ENCODE measurements around the gene WDR37.
"Not testable (repeated sequence)": the region's sequence is repeated elsewhere in the genome, so short reads cannot be mapped to it uniquely, and the experiment has no call there.

The WDR37 gene

GRCh38 chr10:1057106-1057657 lies 997 bp downstream of the WDR37 start:
- no peak for TF ChIP-seq CTCF (IDR thresholded peaks at IDR 0.05; ENCODE audit: insufficient read depth, low read depth, low read length, missing control alignments)
- DNase-seq (ENCODE audit: low read depth) = peak; percentile 29
- peak overlapping the region; percentile 65 for H3K4me3 ChIP-seq (ENCODE audit: low read depth, low read length)

- no peak for TF ChIP-seq CTCF (IDR thresholded peaks at IDR 0.05; ENCODE audit: insufficient read depth, low read depth, low read length, missing control alignments)
- no peak for DNase-seq (ENCODE audit: low read depth)
- peak overlapping the region; percentile 65 for H3K4me3 ChIP-seq (ENCODE audit: low read depth, low read length)
Observed at GRCh38 chr10:1058017-1058416, 1.8 kb downstream of the WDR37 start.

DNA sequence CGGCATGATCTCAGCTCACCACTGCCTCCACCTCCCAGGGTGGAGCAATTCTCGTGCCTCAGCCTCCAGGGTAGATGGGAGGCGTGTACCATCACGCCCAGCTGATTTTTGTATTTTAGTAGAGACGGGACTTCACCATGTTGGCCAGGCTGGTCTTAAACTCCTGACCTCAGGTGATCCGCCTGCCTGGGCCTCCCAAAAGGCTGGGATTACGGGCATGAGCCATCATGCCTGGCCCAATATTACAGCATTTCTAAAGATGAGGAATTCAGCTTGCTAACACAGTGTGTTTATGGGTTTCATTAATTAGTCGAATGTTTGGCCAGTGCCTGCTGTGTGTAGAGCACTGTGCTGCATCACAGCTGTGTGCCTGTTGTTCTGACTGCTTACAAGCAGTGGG lies 3.7 kb downstream of the WDR37 start:
- no peak for DNase-seq (ENCODE audit: low read depth)
- no peak overlapping the region for H3K4me3 ChIP-seq (ENCODE audit: low read depth, low read length)
- TF ChIP-seq CTCF (IDR thresholded peaks at IDR 0.05; ENCODE audit: insufficient read depth, low read depth, low read length, missing control alignments) = no peak

DNA sequence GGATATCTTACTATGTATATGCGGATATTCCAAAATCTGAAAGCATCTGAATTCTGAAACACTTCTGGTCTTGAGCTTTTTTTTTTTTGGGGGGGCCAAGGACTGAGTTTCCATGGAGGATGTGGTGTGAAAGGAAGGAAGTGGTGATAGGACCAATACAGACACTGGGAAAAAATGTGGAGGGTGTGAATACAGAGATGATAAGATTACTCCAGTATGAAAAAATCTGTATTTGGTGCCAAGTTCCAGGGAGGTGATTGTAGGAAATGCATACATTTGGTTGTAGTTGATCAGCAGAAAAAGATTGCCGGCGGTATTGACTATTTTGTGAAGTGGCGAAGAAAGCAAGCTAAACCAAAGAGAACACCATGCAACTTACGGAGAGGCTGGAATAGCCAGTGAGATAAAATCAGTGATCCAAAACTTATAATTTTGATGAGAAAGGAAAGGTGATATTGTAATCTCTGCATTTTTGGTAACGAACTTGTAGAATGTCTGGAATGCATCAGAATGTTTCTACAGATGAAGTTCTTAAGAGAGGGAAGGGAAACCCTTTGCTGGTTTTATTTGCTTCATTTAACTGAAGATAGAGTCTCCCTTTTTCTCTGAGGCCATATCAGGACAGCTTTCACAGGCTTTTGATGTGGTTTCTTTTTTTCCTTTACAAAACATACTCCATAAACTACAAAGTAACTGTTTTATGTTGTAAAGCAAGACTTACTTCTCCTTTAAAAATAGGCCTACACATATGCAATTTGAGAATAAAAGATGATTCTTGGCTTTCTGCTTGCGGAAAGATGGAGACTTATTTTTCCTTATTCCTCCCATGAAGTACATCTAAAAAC lies 6.0 kb downstream of the WDR37 start:
- no peak for TF ChIP-seq CTCF (IDR thresholded peaks at IDR 0.05; ENCODE audit: insufficient read depth, low read depth, low read length, missing control alignments)
- DNase-seq (ENCODE audit: low read depth) = no peak
- H3K4me3 ChIP-seq (ENCODE audit: low read depth, low read length) = no peak overlapping the region

- DNase-seq (ENCODE audit: low read depth) = no peak
- no peak for TF ChIP-seq CTCF (IDR thresholded peaks at IDR 0.05; ENCODE audit: insufficient read depth, low read depth, low read length, missing control alignments)
- H3K4me3 ChIP-seq (ENCODE audit: low read depth, low read length) = no peak overlapping the region
Observed at GRCh38 chr10:1063232-1063865, 7.2 kb downstream of the WDR37 start.

GRCh38 chr10:1064964-1065247 lies 8.7 kb downstream of the WDR37 start:
- no peak for DNase-seq (ENCODE audit: low read depth)
- no peak overlapping the region for H3K4me3 ChIP-seq (ENCODE audit: low read depth, low read length)
- no peak for TF ChIP-seq CTCF (IDR thresholded peaks at IDR 0.05; ENCODE audit: insufficient read depth, low read depth, low read length, missing control alignments)

DNA sequence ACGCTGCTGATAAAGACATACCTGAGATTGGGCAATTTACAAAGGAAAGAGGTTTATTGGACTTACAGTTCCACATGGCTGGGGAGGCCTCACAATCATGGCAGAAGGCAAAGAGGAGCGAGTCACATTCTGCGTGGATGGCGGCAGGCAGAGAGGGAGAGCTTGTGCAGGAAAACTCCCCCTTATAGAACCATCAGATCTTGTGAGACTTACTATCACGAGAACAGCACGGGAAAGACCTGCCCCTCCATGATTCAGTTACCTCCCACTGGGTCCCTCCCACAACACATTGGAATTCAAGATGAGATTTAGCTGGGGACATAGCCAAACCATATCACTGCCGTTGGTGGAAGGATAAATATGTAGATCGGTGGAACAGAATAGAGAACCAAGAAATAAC lies 10.5 kb downstream of the WDR37 start:
- not testable (repeated sequence) for H3K4me3 ChIP-seq (ENCODE audit: low read depth, low read length); DNase-seq (ENCODE audit: low read depth)
